ENCODE results near the gene SNAPIN.

GRCh38 chr1:153680120-153680403 is 21.6 kb downstream of the SNAPIN start:
- no peak for TF ChIP-seq TCF7L2 (IDR thresholded peaks at IDR 0.05; ENCODE audit: low read depth, low read length)
- no peak for TF ChIP-seq CTCF (IDR thresholded peaks at IDR 0.05)
- TF ChIP-seq POLR2AphosphoS5 (IDR thresholded peaks at IDR 0.05; ENCODE audit: low read depth, low read length) = no peak
- TF ChIP-seq REST (IDR thresholded peaks at IDR 0.05; ENCODE audit: insufficient read depth in 1 of 2, low read depth in 2 of 2, low read length in 1 of 2) = no peak

All from Panc1 (cell line).